Esophagus squamous epithelium (tissue), 5 donors: ENCODE measurements around the gene RALGPS1. TPM values are rescaled to one million over a fixed set of nuclear protein-coding genes. Genes with fewer than 3 reads are reported as not detected.
A peak's percentile ranks its signal among the peaks of the same experiment; 100 is the strongest.

Experiments used
- DNase-seq: peaks from one replicate; lab custom pipeline; 2025; lab: John Stamatoyannopoulos, UW
- H3K27ac ChIP-seq, 4 donors: fragments of 200-600 bp; sonication (generic); one replicate each; pipeline ENCODE4 v1.5.1; 2016 to 2019; ENCODE audit warnings: mild to moderate bottlenecking in 1 of 4
- H3K27me3 ChIP-seq, 4 donors: fragments of 200-600 bp; sonication (generic); 1 replicate in 3 of 4; 2 replicates in 1 of 4; pipeline versions ENCODE4 v1.5.1 to v1.6.0; 2017 to 2021; ENCODE audit warnings: antibody characterized with exemption in 1 of 4
- H3K36me3 ChIP-seq, 3 donors: fragments of 200-600 bp; sonication (generic); one replicate each; pipeline ENCODE4 v1.5.1; 2016 to 2019
- H3K4me1 ChIP-seq, 3 donors: fragments of 200-600 bp; sonication (generic); one replicate each; pipeline ENCODE4 v1.5.1; 2017 to 2019
- H3K4me3 ChIP-seq, 4 donors: fragments of 200-600 bp; sonication (generic); 1 replicate in 3 of 4; 2 replicates in 1 of 4; pipeline ENCODE4 v1.5.1; 2016 to 2019; ENCODE audit warnings: mild to moderate bottlenecking in 2 of 4, moderate library complexity in 1 of 4
- H3K9me3 ChIP-seq, 3 donors: fragments of 200-600 bp; sonication (generic); one replicate each; pipeline ENCODE4 v1.5.1; 2016 to 2019
- CTCF ChIP-seq, 6 experiments: fragments of 450-650 bp in 4 of 6; fragments of 200-600 bp in 2 of 6; sonication (generic) in 2 of 6; IDR thresholded peaks; one replicate each; pipeline ENCODE4 v1.5.1; 2016 to 2019; ENCODE audit warnings: antibody characterized with exemption in 6 of 6, mild to moderate bottlenecking in 4 of 6, moderate library complexity in 4 of 6
- POLR2A ChIP-seq, 4 donors: fragments of 450-650 bp; IDR thresholded peaks; one replicate each; pipeline ENCODE4 v1.6.1; 2017; ENCODE audit warnings: antibody characterized with exemption in 4 of 4, mild to moderate bottlenecking in 4 of 4, moderate library complexity in 3 of 4
- WGBS, 2 donors: methylation state at CpG; one replicate each; pipeline ENCODE4 v1.1.5; 2018; 5-methylcytosine and 5-hydroxymethylcytosine counted together
- intact Hi-C: fragments of 100-400 bp; cut with DNase I; formaldehyde crosslinking; loops from one replicate; pipeline ENCODE4 v1.15.0; 2022
- total RNA-seq, 4 donors: library from RNA; depleted of rRNA; stranded (reverse); fragments of >200 nt; gene quantifications; one replicate each; pipeline ENCODE4 v1.1.0, GENCODE V29; 2016
- donor health status: DM: yes; HTN: yes; CAD: no.

The RALGPS1 gene
- total RNA-seq, 4 donors from 2014 or later = 3.0 to 16.4 (median 10.6) TPM

GRCh38 chr9:127229691-127230417, 315.3 kb downstream of the RALGPS1 start:
- TF ChIP-seq CTCF (IDR thresholded peaks at IDR 0.05) (no peak), POLR2A (IDR thresholded peaks at IDR 0.05) (no peak)
- intact Hi-C loops = loop anchor here (10.0 kb wide), 1 partner anchor 165 kb away; the partner anchor contains the start of gene SLC2A8
- Histone ChIP-seq H3K9me3 (no peaks in the 10 kb centered on the region), H3K36me3 (no peaks in the 10 kb centered on the region), H3K4me3 (no peak overlapping the region), H3K4me1 (peaks cover 10 to 31% (median 12%) of the 10 kb centered on the region in 3 donors), H3K27me3 (no peaks in the 10 kb centered on the region), H3K27ac (peak overlapping the region in 1 of 4 donors; percentile 15)
- DNase-seq = no peak
- 82 to 85% methylated on average over 4 of the region's 4 CpGs for WGBS, 2 donors

GRCh38 chr9:127231666-127232065, 317.1 kb downstream of the RALGPS1 start:
- Histone ChIP-seq H3K27me3 (no peaks in the 10 kb centered on the region), H3K9me3 (no peaks in the 10 kb centered on the region), H3K27ac (no peak overlapping the region), H3K4me3 (no peak overlapping the region), H3K36me3 (no peaks in the 10 kb centered on the region), H3K4me1 (peaks cover 0 to 18% (median 6%) of the 10 kb centered on the region in 3 donors)
- intact Hi-C loops = no loop called here
- DNase-seq = no peak
- TF ChIP-seq CTCF (IDR thresholded peaks at IDR 0.05) (no peak), POLR2A (IDR thresholded peaks at IDR 0.05) (no peak)
- 85 to 92% methylated on average over 3 of the region's 3 CpGs for WGBS, 2 donors

- H3K36me3 ChIP-seq = no peaks in the 10 kb centered on the region
- peaks cover 0 to 27% (median 6%) of the 10 kb centered on the region in 3 donors for H3K4me1 ChIP-seq
- no peaks in the 10 kb centered on the region for H3K9me3 ChIP-seq
- peak overlapping the region in 3 of 4 donors; percentile 17 to 28 (median 27) for H3K27ac ChIP-seq
- no peak for DNase-seq
- TF ChIP-seq CTCF (IDR thresholded peaks at IDR 0.05) (no peak), POLR2A (IDR thresholded peaks at IDR 0.05) (no peak)
- H3K27me3 ChIP-seq = no peaks in the 10 kb centered on the region
- H3K4me3 ChIP-seq = no peak overlapping the region
- intact Hi-C loops = no loop called here
- WGBS, 2 donors = 73 to 80% methylated on average over 4 of the region's 4 CpGs
Measured at GRCh38 chr9:127232833-127233549, 318.4 kb downstream of the RALGPS1 start.

- intact Hi-C loops = no loop called here
- H3K36me3 ChIP-seq = no peaks in the 10 kb centered on the region
- DNase-seq = no peak
- no peaks in the 10 kb centered on the region for H3K27me3 ChIP-seq
- TF ChIP-seq POLR2A (IDR thresholded peaks at IDR 0.05) (no peak), CTCF (IDR thresholded peaks at IDR 0.05) (no peak)
- H3K4me1 ChIP-seq = peaks cover 0 to 27% (median 6%) of the 10 kb centered on the region in 3 donors
- no peak overlapping the region for H3K4me3 ChIP-seq
- H3K9me3 ChIP-seq = no peaks in the 10 kb centered on the region
- 38 to 43% methylated on average over 4 of the region's 4 CpGs for WGBS, 2 donors
- H3K27ac ChIP-seq = peak overlapping the region in 2 of 4 donors; percentile 27 to 28
Measured at GRCh38 chr9:127233550-127233949, 319.0 kb downstream of the RALGPS1 start.

- no peaks in the 10 kb centered on the region for H3K9me3 ChIP-seq
- TF ChIP-seq CTCF (IDR thresholded peaks at IDR 0.05) (no peak), POLR2A (IDR thresholded peaks at IDR 0.05) (no peak)
- H3K27me3 ChIP-seq = no peaks in the 10 kb centered on the region
- no peak overlapping the region for H3K4me3 ChIP-seq
- no peaks in the 10 kb centered on the region for H3K36me3 ChIP-seq
- DNase-seq = no peak
- WGBS, 2 donors = 56 to 78% methylated on average over 1 of the region's 1 CpG
- H3K4me1 ChIP-seq = peaks cover 0 to 27% (median 6%) of the 10 kb centered on the region in 3 donors
- intact Hi-C loops = no loop called here
- H3K27ac ChIP-seq = peak overlapping the region in 3 of 4 donors; percentile 27 to 39 (median 28)
Measured at GRCh38 chr9:127233989-127234388, 319.4 kb downstream of the RALGPS1 start.
